GM18519 (cell line): ENCODE data around the gene STK35.
"Not testable (repeated sequence)": the region's sequence is repeated elsewhere in the genome, so short reads cannot be mapped to it uniquely, and the experiment has no call there.

Experiments
- ATAC-seq: cut with Tn5 transposase; IDR thresholded peaks from one replicate; pipeline ENCODE4 v1.9.1; 2021; ENCODE audit warnings: mild to moderate bottlenecking, moderate library complexity; ENCODE audit not compliant: unreplicated experiment, low FRiP score

Gene STK35

DNA sequence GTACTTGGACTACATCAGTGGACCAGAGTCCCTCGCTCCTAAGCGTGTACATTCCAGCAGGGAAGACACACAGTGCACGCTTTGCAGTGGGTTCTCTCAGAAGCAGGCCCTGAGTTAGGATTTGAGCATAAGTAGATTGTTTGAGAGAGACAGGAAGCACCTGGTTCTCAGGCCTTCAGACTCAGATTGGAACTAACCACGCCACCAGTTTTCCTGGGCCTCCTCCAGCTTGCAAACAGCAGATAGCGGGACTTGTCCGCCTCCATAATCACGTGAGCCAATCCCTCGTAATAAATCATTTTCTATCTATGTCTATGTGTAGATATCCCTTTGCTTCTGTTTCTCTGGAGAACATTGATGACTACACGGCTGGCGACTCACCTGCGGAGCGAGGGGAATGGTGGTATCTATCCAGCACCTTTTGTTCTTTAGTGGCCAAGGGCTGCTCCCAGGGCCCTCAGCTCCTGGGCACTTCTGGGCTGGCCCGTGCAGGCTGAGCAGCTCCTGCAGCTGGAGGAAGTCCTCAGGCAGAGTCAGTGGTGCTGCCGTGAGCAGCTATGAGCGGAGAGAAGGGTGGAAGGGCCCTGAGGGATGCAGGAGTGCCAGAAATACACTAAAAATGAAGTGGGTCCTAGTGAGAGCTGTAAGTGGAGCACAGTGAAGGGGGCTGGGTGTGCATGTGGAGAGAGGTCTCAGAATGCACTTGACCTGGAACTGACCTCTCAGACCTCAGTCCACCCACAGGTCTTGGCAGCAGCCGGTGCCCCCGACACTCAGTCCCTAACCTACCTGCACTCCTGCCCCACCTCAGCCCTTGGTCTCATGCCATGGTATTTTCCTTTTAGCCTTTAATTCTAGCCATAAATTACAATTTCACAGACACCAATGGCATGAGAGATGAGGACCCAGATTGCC, 76.9 kb downstream of the STK35 start:
- ATAC-seq, result no peak

DNA sequence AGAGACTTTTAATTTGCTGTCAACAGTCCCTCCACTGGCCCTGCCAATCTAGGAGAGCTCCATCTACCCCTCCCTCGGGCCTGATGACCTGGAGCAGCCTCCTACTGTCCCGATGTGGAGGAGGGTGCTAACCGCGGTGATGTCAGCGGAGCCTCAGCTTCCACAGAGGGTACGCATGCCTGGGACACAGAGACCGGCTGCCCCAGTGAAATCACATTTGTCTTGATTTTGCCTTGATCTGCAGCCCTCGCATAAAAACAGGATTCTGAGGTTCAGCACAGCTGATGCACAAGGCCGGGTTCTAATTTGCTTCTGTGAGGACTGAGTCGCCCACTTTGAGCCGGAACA, 77.6 kb downstream of the STK35 start:
- no peak for ATAC-seq

DNA sequence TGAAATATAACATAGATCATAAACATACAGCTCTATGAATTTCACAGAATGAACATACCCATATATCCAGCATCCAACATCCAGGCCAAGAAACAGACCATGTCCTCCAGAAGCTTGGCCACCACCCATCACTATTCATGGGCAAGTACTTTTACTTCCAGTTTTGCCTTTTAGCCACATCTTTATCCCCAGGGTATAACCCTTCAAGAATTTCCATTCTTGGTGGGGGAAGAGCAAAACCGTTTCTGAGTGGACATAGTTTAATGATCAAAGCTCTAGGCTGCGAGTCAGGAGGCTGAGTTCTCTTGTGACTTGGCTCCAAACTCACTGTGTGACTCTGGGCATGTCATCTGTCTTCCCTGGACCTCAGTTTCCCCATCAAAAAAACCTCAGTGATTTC, 78.3 kb downstream of the STK35 start:
- no peak for ATAC-seq

DNA sequence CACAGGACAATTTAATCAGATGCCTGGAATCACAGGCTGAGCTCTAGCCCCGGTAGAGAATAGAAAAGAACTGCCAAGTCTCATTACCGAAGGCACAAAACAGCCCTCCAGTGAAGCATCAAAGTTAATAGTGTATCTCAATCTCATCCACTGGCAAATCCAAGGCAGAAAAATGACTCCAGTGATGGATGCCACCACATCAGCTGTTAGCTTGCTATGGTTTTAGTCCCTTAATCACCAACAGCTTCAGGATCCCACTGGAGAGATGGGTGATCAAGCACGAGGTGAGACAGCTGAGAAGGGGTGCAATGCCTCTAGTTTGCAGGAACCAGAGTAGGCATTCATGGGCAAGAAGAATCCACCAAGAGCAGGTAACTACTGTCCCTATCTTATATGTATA, 81.8 kb downstream of the STK35 start:
- no peak for ATAC-seq

DNA sequence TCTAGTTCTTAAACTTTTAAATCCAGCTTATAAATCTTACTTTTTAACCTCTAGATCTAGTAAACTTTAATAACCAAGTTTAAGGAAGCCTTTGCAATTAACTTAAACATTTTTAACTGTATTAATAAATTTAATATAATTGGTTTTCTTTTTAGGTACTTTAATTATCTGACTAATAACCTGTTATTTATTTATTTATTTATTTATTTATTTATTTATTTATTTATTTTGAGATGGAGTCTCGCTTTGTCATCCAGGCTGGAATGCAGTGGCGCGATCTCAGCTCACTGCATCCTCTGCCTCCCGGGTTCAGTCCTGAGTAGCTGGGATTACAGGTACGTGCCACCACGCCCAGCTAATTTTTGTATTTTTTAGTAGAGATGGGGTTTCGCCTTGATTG, 83.3 kb downstream of the STK35 start:
- not testable (repeated sequence) for ATAC-seq

DNA sequence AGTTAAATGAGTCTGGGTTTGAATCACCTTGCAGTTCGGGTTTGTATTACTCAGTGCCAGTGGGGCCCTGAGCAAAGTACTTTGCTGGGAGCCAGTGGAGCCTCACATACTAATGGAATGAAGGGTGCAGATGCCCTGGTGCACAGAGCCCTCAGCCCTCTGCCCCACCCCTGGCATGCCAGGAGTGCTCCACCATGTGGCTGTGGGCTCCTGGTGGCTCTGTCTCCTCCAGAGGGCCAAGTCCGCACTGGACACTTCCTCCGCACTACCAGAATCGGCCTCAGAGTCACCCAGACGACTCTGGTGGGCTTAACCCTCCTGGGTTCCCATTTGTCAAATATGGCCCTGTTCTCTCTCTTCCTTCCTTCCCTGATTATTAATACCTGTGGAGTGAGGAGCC, 94.0 kb downstream of the STK35 start:
- no peak for ATAC-seq

DNA sequence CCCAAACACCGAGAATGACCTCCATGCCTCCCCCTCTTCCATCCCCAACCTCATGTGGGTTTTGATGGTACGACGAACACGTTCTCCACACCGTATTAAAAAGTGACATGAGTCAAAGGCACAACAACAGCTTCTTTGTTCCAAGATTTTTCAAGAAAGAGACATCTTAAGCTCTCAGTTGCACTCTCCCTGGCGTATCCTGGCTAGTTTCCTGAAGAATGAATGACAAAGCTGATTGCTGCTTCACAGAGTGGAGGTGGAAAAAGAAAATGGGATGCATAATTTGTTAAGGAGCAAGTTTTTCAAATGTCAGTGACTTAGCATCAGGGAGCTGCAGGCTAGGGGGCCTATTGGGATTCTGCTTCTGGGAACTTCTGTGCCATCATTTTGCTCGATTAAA, 95.5 kb downstream of the STK35 start:
- no peak for ATAC-seq
